Thymus (tissue), 11 donors: ENCODE results near the gene PARP8. TPM values are rescaled to one million over a fixed set of nuclear protein-coding genes. Genes with fewer than 3 reads are reported as not detected.

Source experiments
- DNase-seq, 9 donors: peaks; one replicate each; pipeline ENCODE4 v3.0.0-alpha.2; 2013; ENCODE audit warnings: low spot score in 9 of 9, low read depth in 6 of 9, missing footprints in 1 of 9
- H3K27ac ChIP-seq, 2 donors: one replicate each; pipeline ENCODE4 v1.5.1; 2013; ENCODE audit warnings: control low read depth in 1 of 2, low read depth in 1 of 2, low read length in 1 of 2, mild to moderate bottlenecking in 1 of 2, moderate library complexity in 1 of 2
- H3K27me3 ChIP-seq, 2 donors: one replicate each; pipeline ENCODE4 v1.5.1; 2013; ENCODE audit warnings: low read length in 1 of 2; ENCODE audit not compliant: control insufficient read depth in 2 of 2, insufficient read depth in 1 of 2
- H3K36me3 ChIP-seq, 2 donors: one replicate each; pipeline ENCODE4 v1.5.1; 2013; ENCODE audit warnings: low read length in 1 of 2, mild to moderate bottlenecking in 1 of 2, moderate library complexity in 1 of 2; ENCODE audit not compliant: control insufficient read depth in 2 of 2, insufficient read depth in 2 of 2
- H3K4me1 ChIP-seq, 2 donors: one replicate each; pipeline ENCODE4 v1.5.1; 2013; ENCODE audit warnings: low read length in 2 of 2; ENCODE audit not compliant: control insufficient read depth in 2 of 2, insufficient read depth in 2 of 2
- H3K4me3 ChIP-seq, 2 donors: one replicate each; pipeline ENCODE4 v1.5.1; 2013; ENCODE audit warnings: low read length in 2 of 2, control low read depth in 1 of 2, mild to moderate bottlenecking in 1 of 2
- H3K9me3 ChIP-seq, 2 donors: one replicate each; pipeline ENCODE4 v1.5.1; 2013; ENCODE audit warnings: low read length in 1 of 2, mild to moderate bottlenecking in 1 of 2; ENCODE audit not compliant: control insufficient read depth in 2 of 2, insufficient read depth in 1 of 2
- WGBS: extraction: QIAGEN DNeasy Blood & Tissue Kit; methylation state at CpG from one replicate; pipeline ENCODE4 v1.1.7; 2013; 5-methylcytosine and 5-hydroxymethylcytosine counted together
- polyA plus RNA-seq: library from polyadenylated mRNA; stranded (reverse); fragments of 200-250 nt; gene quantifications from one replicate; pipeline ENCODE4 v1.2.3, GENCODE V29; 2013
- total RNA-seq: library from RNA; stranded (reverse); fragments of 120-200 nt; gene quantifications from one replicate; pipeline ENCODE4 v1.2.4, GENCODE V29; 2013
- donor health status: healthy.

The PARP8 gene
- total and polyA plus RNA-seq, 2 donors = 18.7 to 29.0 TPM

- 97% methylated on average over 6 of the region's 6 CpGs for WGBS
- no peaks in the 10 kb centered on the region for H3K27me3 ChIP-seq
- no peak for DNase-seq
- H3K4me1 ChIP-seq = no peaks in the 10 kb centered on the region
- no peak overlapping the region for H3K27ac ChIP-seq
- H3K36me3 ChIP-seq = peaks cover 3 to 10% of the 10 kb centered on the region in 2 donors
- no peaks in the 10 kb centered on the region for H3K9me3 ChIP-seq
- H3K4me3 ChIP-seq = no peak overlapping the region
Measured at GRCh38 chr5:50823568-50823967, 157.1 kb downstream of the PARP8 start.

- Histone ChIP-seq H3K36me3 (peaks cover 0 to 7% of the 10 kb centered on the region in 2 donors), H3K27me3 (no peaks in the 10 kb centered on the region), H3K27ac (no peak overlapping the region), H3K4me3 (no peak overlapping the region), H3K9me3 (no peaks in the 10 kb centered on the region), H3K4me1 (no peaks in the 10 kb centered on the region)
- 98% methylated on average over 2 of the region's 2 CpGs for WGBS
- no peak for DNase-seq
Measured at GRCh38 chr5:50824109-50824508, 157.7 kb downstream of the PARP8 start.

DNA sequence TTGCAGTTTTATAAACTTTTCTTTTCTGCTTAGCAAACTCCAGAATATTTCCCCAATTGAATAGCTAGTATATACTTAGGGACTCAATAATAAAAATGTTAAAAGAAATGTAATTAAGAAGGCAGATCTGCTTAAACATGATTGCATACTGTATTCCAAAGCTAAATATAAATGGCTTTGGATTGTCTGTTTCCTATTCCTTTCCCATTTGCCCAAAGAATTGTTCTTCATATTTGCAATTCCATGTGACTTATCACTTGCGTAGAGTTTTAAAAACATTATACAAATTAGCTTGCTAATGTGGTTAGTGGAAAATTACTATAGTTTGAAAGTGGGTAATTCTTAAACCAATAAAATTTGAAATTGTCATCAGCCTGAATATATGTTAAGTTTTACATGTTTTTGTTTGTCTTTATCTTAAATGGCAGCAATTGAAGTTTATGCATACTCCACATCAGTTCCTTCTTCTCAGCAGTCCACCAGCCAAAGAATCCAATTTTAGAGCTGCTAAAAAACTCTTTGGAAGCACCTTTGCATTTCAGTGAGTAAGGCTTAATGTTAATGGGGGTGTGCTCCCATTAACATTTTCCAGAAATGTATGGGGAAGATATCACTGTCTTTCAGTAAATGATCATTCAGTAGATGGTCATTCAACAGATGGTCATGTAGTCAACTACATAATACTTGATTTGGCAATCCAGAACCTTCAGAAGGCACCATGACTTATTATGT is 161.2 kb downstream of the PARP8 start:
- Histone ChIP-seq H3K27ac (no peak overlapping the region), H3K4me1 (no peaks in the 10 kb centered on the region), H3K27me3 (no peaks in the 10 kb centered on the region), H3K4me3 (no peak overlapping the region), H3K9me3 (no peaks in the 10 kb centered on the region), H3K36me3 (peaks cover 0 to 7% of the 10 kb centered on the region in 2 donors)
- 42% methylated on average over 1 of the region's 1 CpG for WGBS
- DNase-seq = no peak

DNA sequence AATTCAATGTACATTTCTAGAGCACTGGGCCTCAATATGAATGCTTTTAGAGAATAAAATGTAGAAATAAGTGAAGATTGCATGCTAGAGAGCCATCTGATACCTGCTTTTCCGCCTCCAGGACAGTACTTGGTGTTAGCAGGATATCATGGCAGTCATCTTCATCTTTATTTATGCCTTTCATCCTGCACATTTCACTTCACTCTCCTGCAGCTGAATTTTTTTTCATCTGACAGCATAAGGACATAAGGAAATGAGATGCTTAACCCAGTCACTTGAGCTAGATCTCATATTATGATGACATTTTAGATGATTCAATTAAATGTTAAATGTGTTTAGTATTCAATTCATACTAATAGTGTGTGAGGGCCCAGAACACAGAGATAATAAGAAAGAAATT is 162.6 kb downstream of the PARP8 start:
- no peaks in the 10 kb centered on the region for H3K4me1 ChIP-seq
- no peak for DNase-seq
- H3K9me3 ChIP-seq = no peaks in the 10 kb centered on the region
- no peaks in the 10 kb centered on the region for H3K27me3 ChIP-seq
- WGBS = 95% methylated on average over 1 of the region's 1 CpG
- no peak overlapping the region for H3K27ac ChIP-seq
- no peak overlapping the region for H3K4me3 ChIP-seq
- H3K36me3 ChIP-seq = peaks cover 0 to 7% of the 10 kb centered on the region in 2 donors

DNA sequence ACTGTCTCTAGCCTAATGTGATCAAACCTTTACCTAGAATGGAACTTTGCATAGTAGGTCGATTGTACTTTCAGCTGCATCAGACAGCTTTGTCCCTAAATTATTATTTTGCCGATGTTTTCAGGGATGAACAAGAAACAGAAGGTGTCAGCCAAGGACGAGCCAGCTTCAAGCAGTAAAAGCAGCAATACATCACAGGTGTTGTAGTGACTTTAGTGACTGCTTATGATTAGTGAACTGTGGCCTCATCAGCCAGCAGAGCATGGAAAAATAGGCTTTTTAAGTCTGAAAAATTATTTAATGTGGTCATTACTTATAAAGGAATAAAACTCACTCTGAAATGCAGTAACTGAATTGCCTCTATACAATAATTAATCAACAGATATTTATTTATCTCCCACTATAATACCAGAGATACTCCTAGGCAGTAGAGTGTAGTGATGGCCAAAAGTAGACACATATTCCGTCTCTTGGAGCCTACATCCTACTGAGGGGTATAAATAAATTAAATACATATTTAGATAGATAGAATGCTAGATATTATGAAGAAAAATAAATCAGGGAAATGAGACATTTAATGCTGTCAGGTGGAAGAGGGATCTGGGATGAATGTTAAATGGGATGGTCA is 166.3 kb downstream of the PARP8 start:
- DNase-seq = no peak

DNA sequence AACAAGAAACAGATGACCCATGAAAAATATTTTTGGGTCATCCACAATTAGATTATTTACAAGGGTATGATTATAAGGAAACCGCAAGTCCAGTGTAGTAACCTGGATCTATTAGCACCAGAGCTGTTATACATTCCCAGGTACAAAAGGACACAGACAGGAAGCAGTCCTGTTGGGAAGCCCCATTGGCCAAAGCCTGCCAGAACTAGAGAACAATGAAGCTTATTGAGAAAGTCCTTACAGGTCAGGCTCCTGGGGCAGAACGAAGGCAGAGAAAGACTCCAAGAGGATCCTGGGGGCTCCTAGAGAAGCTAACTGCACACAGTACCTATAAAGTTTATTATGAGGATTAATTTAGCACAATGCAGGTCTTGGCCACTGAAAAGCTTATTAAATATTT is 169.9 kb downstream of the PARP8 start:
- WGBS = 98% methylated on average over 2 of the region's 2 CpGs
- no peaks in the 10 kb centered on the region for H3K36me3 ChIP-seq
- no peak overlapping the region for H3K4me3 ChIP-seq
- no peaks in the 10 kb centered on the region for H3K4me1 ChIP-seq
- no peaks in the 10 kb centered on the region for H3K9me3 ChIP-seq
- no peak overlapping the region for H3K27ac ChIP-seq
- no peaks in the 10 kb centered on the region for H3K27me3 ChIP-seq
- no peak for DNase-seq

More for the DNA sequence above, 166.3 kb downstream of the PARP8 start:
- no peaks in the 10 kb centered on the region for H3K4me1 ChIP-seq
- no peaks in the 10 kb centered on the region for H3K9me3 ChIP-seq
- no peak overlapping the region for H3K27ac ChIP-seq
- 98% methylated on average over 4 of the region's 4 CpGs for WGBS
- H3K27me3 ChIP-seq = no peaks in the 10 kb centered on the region
- no peak overlapping the region for H3K4me3 ChIP-seq
- H3K36me3 ChIP-seq = peaks cover 0 to 6% of the 10 kb centered on the region in 2 donors

- Histone ChIP-seq H3K27ac (no peak overlapping the region), H3K36me3 (no peaks in the 10 kb centered on the region), H3K4me1 (no peaks in the 10 kb centered on the region), H3K9me3 (no peaks in the 10 kb centered on the region), H3K27me3 (no peaks in the 10 kb centered on the region), H3K4me3 (no peak overlapping the region)
- DNase-seq = no peak
Measured at GRCh38 chr5:50839472-50839871, 173.0 kb downstream of the PARP8 start.

DNA sequence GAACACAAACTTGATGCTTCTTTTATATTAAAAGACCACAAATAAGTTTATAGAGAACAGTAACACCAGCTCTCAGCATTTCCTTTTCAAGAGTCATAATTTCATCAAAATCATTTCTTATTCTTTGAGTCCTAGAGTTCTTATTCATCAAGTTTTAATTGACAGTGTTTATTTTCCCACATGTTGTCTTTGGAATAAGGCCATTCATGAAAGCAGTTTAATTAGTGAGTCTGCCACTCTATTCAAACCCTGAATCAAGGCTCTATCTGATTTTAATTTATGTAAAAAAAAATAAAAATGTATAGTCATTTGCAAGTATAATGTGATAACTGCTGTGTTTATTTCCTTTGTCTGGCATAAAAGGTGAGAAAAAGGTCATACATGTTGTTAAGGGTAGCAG is 176.7 kb downstream of the PARP8 start:
- no peaks in the 10 kb centered on the region for H3K4me1 ChIP-seq
- no peak overlapping the region for H3K27ac ChIP-seq
- no peak overlapping the region for H3K4me3 ChIP-seq
- H3K27me3 ChIP-seq = no peaks in the 10 kb centered on the region
- no peaks in the 10 kb centered on the region for H3K9me3 ChIP-seq
- DNase-seq = no peak
- no peaks in the 10 kb centered on the region for H3K36me3 ChIP-seq

DNA sequence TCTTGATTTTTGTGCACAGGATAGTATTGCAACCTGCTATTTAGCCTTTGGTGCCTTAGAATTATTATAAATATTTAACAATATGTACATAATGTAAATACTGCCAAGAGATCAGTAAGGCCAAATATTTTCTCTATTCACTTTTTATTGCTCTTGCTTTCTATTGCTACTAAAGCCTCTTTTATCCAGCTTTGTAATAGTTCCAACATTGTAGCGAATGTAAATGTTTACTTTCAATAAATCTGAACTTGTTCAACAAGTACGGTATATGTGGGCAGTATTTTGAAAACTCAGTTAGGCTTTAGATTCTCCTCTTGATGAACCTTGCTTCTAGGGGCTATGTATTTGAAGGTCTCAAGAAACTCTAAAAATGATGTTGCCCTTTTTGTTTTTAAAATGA is 179.8 kb downstream of the PARP8 start:
- no peaks in the 10 kb centered on the region for H3K4me1 ChIP-seq
- 98% methylated on average over 2 of the region's 2 CpGs for WGBS
- no peak for DNase-seq

More for the DNA sequence above, 179.8 kb downstream of the PARP8 start:
- no peak overlapping the region for H3K4me3 ChIP-seq
- no peaks in the 10 kb centered on the region for H3K27me3 ChIP-seq
- no peaks in the 10 kb centered on the region for H3K36me3 ChIP-seq
- H3K27ac ChIP-seq = no peak overlapping the region
- H3K9me3 ChIP-seq = no peaks in the 10 kb centered on the region
